Progenitor cell of endocrine pancreas (in vitro differentiated cells): ENCODE results near the gene L3MBTL4. TPM values are rescaled to one million over a fixed set of nuclear protein-coding genes. Genes with fewer than 3 reads are reported as not detected.

Experiments
- DNase-seq: peaks from one replicate; pipeline ENCODE4 v3.0.0; 2021; ENCODE audit warnings: low spot score; ENCODE audit not compliant: unreplicated experiment
- H3K27ac Mint-ChIP-seq: 2 replicates; pipeline ENCODE4 v1.8.0; 2021; ENCODE audit warnings: mild to moderate bottlenecking, moderate library complexity, mixed read lengths
- H3K27me3 Mint-ChIP-seq: 2 replicates; pipeline ENCODE4 v1.8.0; 2021; ENCODE audit warnings: mixed read lengths
- H3K36me3 Mint-ChIP-seq: 2 replicates; pipeline ENCODE4 v1.8.0; 2022; ENCODE audit warnings: mixed read lengths; ENCODE audit not compliant: insufficient read depth
- H3K4me1 Mint-ChIP-seq: 2 replicates; pipeline ENCODE4 v1.8.0; 2021; ENCODE audit warnings: low read depth, mixed read lengths
- H3K4me3 Mint-ChIP-seq: 2 replicates; pipeline ENCODE4 v1.8.0; 2021; ENCODE audit warnings: low read depth, mild to moderate bottlenecking, moderate library complexity, mixed read lengths
- H3K9me3 Mint-ChIP-seq: 2 replicates; pipeline ENCODE4 v1.8.0; 2021; ENCODE audit warnings: low read depth, mixed read lengths
- CTCF ChIP-seq: fragments of 200-600 bp; sonication (generic); IDR thresholded peaks from one replicate; pipeline ENCODE4 v1.5.0; 2021; ENCODE audit warnings: antibody characterized with exemption, mild to moderate bottlenecking; ENCODE audit not compliant: unreplicated experiment
- total RNA-seq: library from RNA; stranded (reverse); gene quantifications from 2 replicates; pipeline ENCODE4 v1.2.1, GENCODE V29; 2021

Gene L3MBTL4
- total RNA-seq, 1 donor from 2014 or later, result 8.0 TPM

- no peak overlapping the region for H3K27ac Mint-ChIP-seq
- no peaks in the 10 kb centered on the region for H3K27me3 Mint-ChIP-seq
- H3K36me3 Mint-ChIP-seq, result peaks cover 2% of the 10 kb centered on the region
- H3K9me3 Mint-ChIP-seq, result peaks cover 27% of the 10 kb centered on the region
- no peak for TF ChIP-seq CTCF
- H3K4me3 Mint-ChIP-seq, result no peak overlapping the region
- no peaks in the 10 kb centered on the region for H3K4me1 Mint-ChIP-seq
- no peak for DNase-seq
Observed at GRCh38 chr18:6069539-6069938, 345.2 kb downstream of the L3MBTL4 start.

GRCh38 chr18:6069103-6069502 is 345.6 kb downstream of the L3MBTL4 start:
- TF ChIP-seq CTCF, result no peak
- no peaks in the 10 kb centered on the region for H3K4me1 Mint-ChIP-seq
- no peak for DNase-seq
- H3K27ac Mint-ChIP-seq, result no peak overlapping the region
- H3K27me3 Mint-ChIP-seq, result no peaks in the 10 kb centered on the region
- no peak overlapping the region for H3K4me3 Mint-ChIP-seq
- H3K36me3 Mint-ChIP-seq, result peaks cover 3% of the 10 kb centered on the region
- peaks cover 30% of the 10 kb centered on the region for H3K9me3 Mint-ChIP-seq

- Mint-ChIP-seq H3K27me3 (no peaks in the 10 kb centered on the region), H3K36me3 (peaks cover 2% of the 10 kb centered on the region), H3K9me3 (peaks cover 20% of the 10 kb centered on the region), H3K4me3 (no peak overlapping the region), H3K4me1 (peaks cover 18% of the 10 kb centered on the region), H3K27ac (no peak overlapping the region)
- no peak for DNase-seq
- TF ChIP-seq CTCF, result no peak
Observed at GRCh38 chr18:6060149-6060548, 354.6 kb downstream of the L3MBTL4 start.

- Mint-ChIP-seq H3K27ac (no peak overlapping the region), H3K4me1 (peaks cover 18% of the 10 kb centered on the region), H3K36me3 (peaks cover 2% of the 10 kb centered on the region), H3K9me3 (peaks cover 16% of the 10 kb centered on the region), H3K4me3 (no peak overlapping the region), H3K27me3 (no peaks in the 10 kb centered on the region)
- DNase-seq, result no peak
- TF ChIP-seq CTCF, result no peak
Observed at GRCh38 chr18:6059551-6059950, 355.2 kb downstream of the L3MBTL4 start.

GRCh38 chr18:6058941-6059340 is 355.8 kb downstream of the L3MBTL4 start:
- Mint-ChIP-seq H3K36me3 (no peaks in the 10 kb centered on the region), H3K27me3 (no peaks in the 10 kb centered on the region), H3K4me3 (no peak overlapping the region), H3K4me1 (peaks cover 18% of the 10 kb centered on the region), H3K27ac (no peak overlapping the region), H3K9me3 (peaks cover 11% of the 10 kb centered on the region)
- no peak for TF ChIP-seq CTCF
- DNase-seq, result no peak
